ENCODE data around the gene TUBA3E. TPM values are rescaled to one million over a fixed set of nuclear protein-coding genes. Genes with fewer than 3 reads are reported as not detected.
"Not testable (repeated sequence)": the region's sequence is repeated elsewhere in the genome, so short reads cannot be mapped to it uniquely, and the experiment has no call there.

The TUBA3E gene
- total RNA-seq, 1 donor from 2014 or later: not detected

- intact Hi-C loops (cut with micrococcal nuclease): loop anchor here (5.0 kb wide), 1 partner anchor 37 kb away; the partner anchor contains the start of genes MZT2B and SMPD4
Observed at GRCh38 chr2:130145006-130145414, 53.2 kb downstream of the TUBA3E start, which contains the start of gene CCDC74B. TSS of gene CCDC74B (minus strand) at chr2:130145112. CDS start at chr2:130144996, 116 bp downstream.

GRCh38 chr2:130143266-130144039, 54.8 kb downstream of the TUBA3E start:
- intact Hi-C loops (cut with micrococcal nuclease): not testable (repeated sequence)

GRCh38 chr2:130142396-130143265, 55.6 kb downstream of the TUBA3E start:
- intact Hi-C loops (cut with micrococcal nuclease): not testable (repeated sequence)

Other genes with a start within 250 kb of the TUBA3E start
- gene RAB6C, start 218.8 kb downstream of the TUBA3E start, total RNA-seq: not detected in 2 replicates
- gene POTEF, start 69.2 kb downstream of the TUBA3E start, total RNA-seq: not detected in 2 replicates
- gene CCDC74B, start 53.3 kb downstream of the TUBA3E start, total RNA-seq: 0.43 and 0.82 TPM in 2 replicates
- gene SMPD4, start 16.8 kb downstream of the TUBA3E start, total RNA-seq: 74.5 and 79.0 TPM in 2 replicates
- gene MZT2B, start 16.2 kb downstream of the TUBA3E start, total RNA-seq: 376 and 381 TPM in 2 replicates
- gene IMP4, start 144.5 kb upstream of the TUBA3E start, total RNA-seq: 82.2 and 88.3 TPM in 2 replicates
- 95.2 and 95.5 TPM in 2 replicates for gene PTPN18, start 157.6 kb upstream of the TUBA3E start, total RNA-seq

Data from T-helper 2 cell treated with Interferon-gamma antibody and Interleukin-4, amounts not matched to agents 100 ng/mL and 5 ng/mL, for 36 hours (primary cell).